ENCODE data around the gene TYMP.

The TYMP gene

GRCh38 chr22:50570861-50571260 is 41.0 kb upstream of the TYMP start:
- in situ Hi-C loops (cut with MboI; ENCODE audit: low sequenced_read_pairs, unreplicated experiment), result no loop called here
- TF ChIP-seq CTCF (IDR thresholded peaks at IDR 0.05; ENCODE audit: borderline replicate concordance, control extremely low read depth, extremely low read depth, insufficient read depth, missing control alignments), result no peak
- no peak for DNase-seq (ENCODE audit: low spot score)

GRCh38 chr22:50569896-50570535 is 40.2 kb upstream of the TYMP start:
- in situ Hi-C loops (cut with MboI; ENCODE audit: low sequenced_read_pairs, unreplicated experiment), result no loop called here
- DNase-seq (ENCODE audit: low spot score), result peak; percentile 31
- no peak for TF ChIP-seq CTCF (IDR thresholded peaks at IDR 0.05; ENCODE audit: borderline replicate concordance, control extremely low read depth, extremely low read depth, insufficient read depth, missing control alignments)

DNA sequence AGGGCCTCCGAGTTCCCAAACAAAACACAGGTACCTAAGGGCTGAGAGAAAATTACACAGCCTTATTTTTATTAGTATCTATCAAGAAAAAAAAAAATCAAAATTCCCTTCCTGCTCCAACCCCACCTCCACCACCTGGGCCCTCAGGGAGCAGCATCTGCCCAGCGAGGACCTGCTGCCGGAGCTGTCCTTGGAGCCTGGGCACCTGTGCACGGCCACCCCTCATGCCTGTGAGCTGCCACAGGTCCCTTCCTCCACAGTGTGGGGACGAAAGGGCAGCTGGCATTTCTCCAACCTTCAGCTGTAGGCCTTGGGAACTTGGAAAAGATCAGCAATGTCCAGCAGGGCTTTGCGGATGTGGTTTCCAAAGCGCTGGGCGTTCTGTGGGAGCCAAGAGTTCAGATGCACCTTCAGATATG is 39.2 kb upstream of the TYMP start:
- no peak for TF ChIP-seq CTCF (IDR thresholded peaks at IDR 0.05; ENCODE audit: borderline replicate concordance, control extremely low read depth, extremely low read depth, insufficient read depth, missing control alignments)
- no peak for DNase-seq (ENCODE audit: low spot score)
- in situ Hi-C loops (cut with MboI; ENCODE audit: low sequenced_read_pairs, unreplicated experiment), result no loop called here

GRCh38 chr22:50568626-50569025 is 38.8 kb upstream of the TYMP start:
- in situ Hi-C loops (cut with MboI; ENCODE audit: low sequenced_read_pairs, unreplicated experiment), result no loop called here
- TF ChIP-seq CTCF (IDR thresholded peaks at IDR 0.05; ENCODE audit: borderline replicate concordance, control extremely low read depth, extremely low read depth, insufficient read depth, missing control alignments), result no peak
- no peak for DNase-seq (ENCODE audit: low spot score)

GRCh38 chr22:50567721-50568252 is 38.0 kb upstream of the TYMP start:
- no peak for DNase-seq (ENCODE audit: low spot score)
- in situ Hi-C loops (cut with MboI; ENCODE audit: low sequenced_read_pairs, unreplicated experiment), result no loop called here
- TF ChIP-seq CTCF (IDR thresholded peaks at IDR 0.05; ENCODE audit: borderline replicate concordance, control extremely low read depth, extremely low read depth, insufficient read depth, missing control alignments), result no peak

GRCh38 chr22:50564289-50564688 is 34.5 kb upstream of the TYMP start:
- in situ Hi-C loops (cut with MboI; ENCODE audit: low sequenced_read_pairs, unreplicated experiment), result no loop called here
- TF ChIP-seq CTCF (IDR thresholded peaks at IDR 0.05; ENCODE audit: borderline replicate concordance, control extremely low read depth, extremely low read depth, insufficient read depth, missing control alignments), result no peak
- no peak for DNase-seq (ENCODE audit: low spot score)

Data from GM13976 (cell line).